Left ventricle myocardium inferior (tissue), 1 donor: ENCODE results near the gene DCTN5. TPM values are rescaled to one million over a fixed set of nuclear protein-coding genes. Genes with fewer than 3 reads are reported as not detected.

ENCODE experiments used
- DNase-seq: peaks from one replicate; pipeline ENCODE4 v3.0.0-alpha.2; 2020
- H3K27ac ChIP-seq: fragments of 200-600 bp; replicated peaks from 2 replicates; pipeline ENCODE4 v1.8.0; 2021
- H3K27me3 ChIP-seq: fragments of 200-600 bp; 2 replicates; pipeline ENCODE4 v1.8.0; 2021; ENCODE audit warnings: low read depth
- H3K36me3 ChIP-seq: fragments of 200-600 bp; 2 replicates; pipeline ENCODE4 v1.8.0; 2021
- H3K4me1 ChIP-seq: fragments of 200-600 bp; 2 replicates; pipeline ENCODE4 v1.8.0; 2021
- H3K4me3 ChIP-seq: fragments of 200-600 bp; 2 replicates; pipeline ENCODE4 v1.8.0; 2021; ENCODE audit warnings: mild to moderate bottlenecking, moderate library complexity
- H3K9me3 ChIP-seq: fragments of 200-600 bp; replicated peaks from 2 replicates; pipeline ENCODE4 v1.8.0; 2021
- intact Hi-C: fragments of 100-400 bp; cut with micrococcal nuclease; formaldehyde crosslinking; loops from one replicate; pipeline ENCODE4 v1.11.0; 2022
- total RNA-seq: library from RNA; stranded (reverse); fragmentation: NEBNext Ultra II Directional; extraction: Animal tissue kit (Norgen Biotek cat#: 25700); gene quantifications from one replicate; pipeline ENCODE4 v1.2.1, GENCODE V29; 2021
- TF ChIP-seq, protein P1 (sequence below): fragments of 200-600 bp; IDR thresholded peaks from 2 replicates; pipeline ENCODE4 v1.8.0; 2021; ENCODE audit warnings: antibody characterized with exemption, mild to moderate bottlenecking, borderline replicate concordance
- donor health status: DM: no; HTN: yes; CAD: no; lungs with severe emphysema.

The DCTN5 gene
- total RNA-seq, 1 donor from 2014 or later, result 40.0 TPM

DNA sequence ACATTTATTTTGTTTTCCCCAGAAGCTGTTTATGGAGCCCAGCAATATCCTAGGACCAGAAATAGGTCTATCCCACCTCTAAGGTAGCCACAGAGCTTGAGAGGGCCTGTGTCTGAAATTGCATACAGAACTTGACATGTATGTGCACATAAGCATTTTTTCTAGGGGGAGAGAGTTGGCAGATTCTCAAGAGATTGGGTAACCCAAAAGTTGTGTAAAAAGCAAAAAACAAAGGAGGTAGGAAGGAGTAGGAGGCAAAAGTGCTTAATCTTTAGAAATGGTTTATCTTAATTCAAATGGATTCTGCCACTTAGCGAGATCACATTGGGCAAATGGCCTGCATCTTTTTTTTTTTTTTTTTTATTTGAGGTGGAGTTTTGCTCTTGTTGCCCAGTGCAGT lies 40.9 kb downstream of the DCTN5 start:
- intact Hi-C loops, result no loop called here
- TF ChIP-seq, protein P1, sequence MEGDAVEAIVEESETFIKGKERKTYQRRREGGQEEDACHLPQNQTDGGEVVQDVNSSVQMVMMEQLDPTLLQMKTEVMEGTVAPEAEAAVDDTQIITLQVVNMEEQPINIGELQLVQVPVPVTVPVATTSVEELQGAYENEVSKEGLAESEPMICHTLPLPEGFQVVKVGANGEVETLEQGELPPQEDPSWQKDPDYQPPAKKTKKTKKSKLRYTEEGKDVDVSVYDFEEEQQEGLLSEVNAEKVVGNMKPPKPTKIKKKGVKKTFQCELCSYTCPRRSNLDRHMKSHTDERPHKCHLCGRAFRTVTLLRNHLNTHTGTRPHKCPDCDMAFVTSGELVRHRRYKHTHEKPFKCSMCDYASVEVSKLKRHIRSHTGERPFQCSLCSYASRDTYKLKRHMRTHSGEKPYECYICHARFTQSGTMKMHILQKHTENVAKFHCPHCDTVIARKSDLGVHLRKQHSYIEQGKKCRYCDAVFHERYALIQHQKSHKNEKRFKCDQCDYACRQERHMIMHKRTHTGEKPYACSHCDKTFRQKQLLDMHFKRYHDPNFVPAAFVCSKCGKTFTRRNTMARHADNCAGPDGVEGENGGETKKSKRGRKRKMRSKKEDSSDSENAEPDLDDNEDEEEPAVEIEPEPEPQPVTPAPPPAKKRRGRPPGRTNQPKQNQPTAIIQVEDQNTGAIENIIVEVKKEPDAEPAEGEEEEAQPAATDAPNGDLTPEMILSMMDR, result no peak
- H3K36me3 ChIP-seq, result peaks cover 46% of the 10 kb centered on the region

GRCh38 chr16:23683487-23683886 lies 42.2 kb downstream of the DCTN5 start:
- H3K27ac ChIP-seq, result no peak overlapping the region
- no peaks in the 10 kb centered on the region for H3K27me3 ChIP-seq
- no peak for DNase-seq
- H3K4me1 ChIP-seq, result peaks cover 10% of the 10 kb centered on the region
- H3K9me3 ChIP-seq, result no peaks in the 10 kb centered on the region
- intact Hi-C loops, result no loop called here
- H3K4me3 ChIP-seq, result no peak overlapping the region
- TF ChIP-seq, protein P1, result no peak
- H3K36me3 ChIP-seq, result peaks cover 59% of the 10 kb centered on the region

More for the DNA sequence above, 40.9 kb downstream of the DCTN5 start:
- H3K4me1 ChIP-seq, result peaks cover 16% of the 10 kb centered on the region
- H3K4me3 ChIP-seq, result no peak overlapping the region
- no peak overlapping the region for H3K27ac ChIP-seq
- no peaks in the 10 kb centered on the region for H3K9me3 ChIP-seq
- H3K27me3 ChIP-seq, result no peaks in the 10 kb centered on the region
- DNase-seq, result no peak

GRCh38 chr16:23687034-23687808 lies 46.0 kb downstream of the DCTN5 start:
- Histone ChIP-seq H3K4me3 (no peak overlapping the region), H3K4me1 (no peaks in the 10 kb centered on the region), H3K27me3 (no peaks in the 10 kb centered on the region), H3K27ac (no peak overlapping the region), H3K9me3 (no peaks in the 10 kb centered on the region), H3K36me3 (peaks cover 71% of the 10 kb centered on the region)
- no peak for DNase-seq
- intact Hi-C loops, result no loop called here
- TF ChIP-seq, protein P1, result no peak

DNA sequence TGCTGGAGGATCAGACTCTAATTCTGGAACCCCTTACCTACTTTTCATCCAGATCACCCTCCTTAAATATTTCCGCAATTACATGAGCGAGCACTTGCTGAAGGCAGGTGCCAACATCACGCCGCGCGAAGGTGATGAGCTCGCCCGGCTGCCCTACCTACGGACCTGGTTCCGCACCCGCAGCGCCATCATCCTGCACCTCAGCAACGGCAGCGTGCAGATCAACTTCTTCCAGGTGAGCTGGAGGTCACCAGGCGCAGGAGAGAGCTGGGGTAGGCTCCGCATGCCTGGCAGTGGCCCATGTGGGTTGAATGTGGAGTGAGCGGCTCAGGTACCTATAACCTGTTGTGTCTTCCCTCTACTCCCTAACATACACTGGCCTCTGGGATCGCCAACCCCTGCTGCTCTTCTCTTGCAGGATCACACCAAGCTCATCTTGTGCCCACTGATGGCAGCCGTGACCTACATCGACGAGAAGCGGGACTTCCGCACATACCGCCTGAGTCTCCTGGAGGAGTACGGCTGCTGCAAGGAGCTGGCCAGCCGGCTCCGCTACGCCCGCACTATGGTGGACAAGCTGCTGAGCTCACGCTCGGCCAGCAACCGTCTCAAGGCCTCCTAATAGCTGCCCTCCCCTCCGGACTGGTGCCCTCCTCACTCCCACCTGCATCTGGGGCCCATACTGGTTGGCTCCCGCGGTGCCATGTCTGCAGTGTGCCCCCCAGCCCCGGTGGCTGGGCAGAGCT lies 48.3 kb downstream of the DCTN5 start:
- no peak for DNase-seq
- TF ChIP-seq, protein P1, result no peak
- intact Hi-C loops, result no loop called here
- no peaks in the 10 kb centered on the region for H3K27me3 ChIP-seq
- no peak overlapping the region for H3K4me3 ChIP-seq
- H3K4me1 ChIP-seq, result peaks cover 3% of the 10 kb centered on the region
- peaks cover 57% of the 10 kb centered on the region for H3K36me3 ChIP-seq
- no peaks in the 10 kb centered on the region for H3K9me3 ChIP-seq
- no peak overlapping the region for H3K27ac ChIP-seq

- no peaks in the 10 kb centered on the region for H3K9me3 ChIP-seq
- H3K36me3 ChIP-seq, result peaks cover 52% of the 10 kb centered on the region
- TF ChIP-seq, protein P1, result no peak
- intact Hi-C loops, result no loop called here
- H3K27ac ChIP-seq, result no peak overlapping the region
- peaks cover 9% of the 10 kb centered on the region for H3K4me1 ChIP-seq
- H3K27me3 ChIP-seq, result peaks cover 3% of the 10 kb centered on the region
- no peak for DNase-seq
- no peak overlapping the region for H3K4me3 ChIP-seq
Observed at GRCh38 chr16:23690771-23691482, 49.7 kb downstream of the DCTN5 start.
